ENCODE data around the gene ZEB2.
A peak's percentile ranks its signal among the peaks of the same experiment; 100 is the strongest.

ZEB2 gene

DNA sequence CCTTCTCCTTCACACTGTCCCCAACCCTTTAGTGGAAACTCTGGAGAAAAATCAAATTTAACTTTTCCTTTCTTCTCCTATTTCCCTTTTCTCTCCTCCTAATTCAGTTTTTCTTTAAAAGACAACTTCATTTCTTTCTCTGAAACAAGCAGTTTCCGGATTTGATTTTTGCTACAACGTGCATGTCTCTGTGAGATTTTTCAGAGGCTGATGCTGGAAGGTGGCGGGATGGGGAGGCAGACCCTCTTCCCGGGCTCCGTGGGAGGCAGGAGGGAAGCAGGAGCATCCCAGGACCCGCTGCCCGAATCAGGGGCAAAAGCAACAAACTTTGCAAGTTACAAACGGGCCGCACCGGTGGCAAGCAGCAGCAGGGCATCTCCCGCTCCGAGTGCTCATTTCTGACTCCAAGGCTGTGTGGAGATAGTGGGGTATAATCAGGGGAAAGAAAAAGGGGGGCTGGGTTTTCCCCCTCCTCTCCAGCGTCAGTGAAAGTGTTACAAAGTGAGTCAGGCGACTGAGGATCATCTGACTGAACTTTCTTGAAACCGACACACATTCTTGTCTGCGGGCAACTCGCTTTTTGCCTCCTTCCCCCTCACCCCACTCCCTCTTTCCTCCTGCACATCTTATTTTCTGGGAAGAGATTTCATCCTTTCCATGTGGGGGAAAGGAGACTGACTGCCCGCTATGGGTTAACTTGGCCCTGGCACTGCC, 6.4 kb downstream of the ZEB2 start:
- FAIRE-seq, result peak; percentile 67

DNA sequence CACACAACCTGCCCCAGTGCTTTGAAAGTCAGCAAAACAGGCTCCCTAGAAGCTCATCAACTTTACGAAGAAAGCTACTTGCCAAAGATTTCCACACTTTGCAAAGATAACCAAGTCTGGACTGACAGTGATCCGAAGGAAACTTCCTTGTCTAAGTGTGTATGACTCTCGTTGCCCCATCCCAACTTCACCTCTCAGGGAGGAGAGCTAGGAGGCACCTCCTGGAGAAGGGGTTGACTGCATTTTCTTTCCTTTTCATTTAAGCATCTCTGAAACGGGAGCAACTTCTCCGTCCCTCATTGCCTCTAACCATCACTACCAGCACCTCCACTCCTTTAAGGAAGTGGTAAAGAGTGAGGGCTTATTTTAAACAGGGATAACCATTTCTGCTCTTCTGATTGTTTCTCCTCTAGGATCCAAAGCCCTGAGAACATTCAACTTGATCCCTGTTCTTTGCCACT, 7.0 kb downstream of the ZEB2 start:
- no peak for FAIRE-seq
- DNase-seq (ENCODE audit: low spot score), result no peak

More for the DNA sequence above, 6.4 kb downstream of the ZEB2 start:
- peak; percentile 80 for DNase-seq (ENCODE audit: low spot score)

DNA sequence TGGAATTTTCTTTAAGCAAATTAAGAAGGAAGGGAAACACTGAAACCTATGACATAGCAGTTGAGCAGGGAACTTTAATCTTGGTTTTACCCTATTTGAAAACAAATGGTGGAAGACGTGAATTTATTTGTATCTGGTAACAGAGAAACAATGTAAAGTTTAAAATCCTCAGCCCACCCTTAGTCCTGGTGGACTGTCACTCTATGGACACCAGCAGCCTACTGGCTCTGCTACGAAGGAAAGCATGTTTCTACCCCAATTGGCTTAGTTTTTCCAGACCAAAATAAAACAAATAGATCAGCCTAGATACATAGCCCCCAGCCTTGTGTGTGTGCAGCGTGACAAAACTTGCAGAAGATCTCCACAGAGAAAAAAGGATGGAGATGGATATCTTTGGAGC, 7.4 kb downstream of the ZEB2 start:
- DNase-seq (ENCODE audit: low spot score) (no peak), FAIRE-seq (no peak)

- FAIRE-seq (no peak), DNase-seq (ENCODE audit: low spot score) (no peak)
Observed at GRCh38 chr2:144511937-144512336, 8.0 kb downstream of the ZEB2 start.

GRCh38 chr2:144511226-144511810, 8.6 kb downstream of the ZEB2 start:
- DNase-seq (ENCODE audit: low spot score), result no peak

GRCh38 chr2:144510294-144510991, 9.5 kb downstream of the ZEB2 start:
- peak; percentile 28 for FAIRE-seq
- peak; percentile 81 for DNase-seq (ENCODE audit: low spot score)

More at GRCh38 chr2:144511226-144511810, 8.6 kb downstream of the ZEB2 start:
- no peak for FAIRE-seq

- FAIRE-seq (no peak), DNase-seq (ENCODE audit: low spot score) (no peak)
Observed at GRCh38 chr2:144509879-144510221, 10.1 kb downstream of the ZEB2 start.

DNA sequence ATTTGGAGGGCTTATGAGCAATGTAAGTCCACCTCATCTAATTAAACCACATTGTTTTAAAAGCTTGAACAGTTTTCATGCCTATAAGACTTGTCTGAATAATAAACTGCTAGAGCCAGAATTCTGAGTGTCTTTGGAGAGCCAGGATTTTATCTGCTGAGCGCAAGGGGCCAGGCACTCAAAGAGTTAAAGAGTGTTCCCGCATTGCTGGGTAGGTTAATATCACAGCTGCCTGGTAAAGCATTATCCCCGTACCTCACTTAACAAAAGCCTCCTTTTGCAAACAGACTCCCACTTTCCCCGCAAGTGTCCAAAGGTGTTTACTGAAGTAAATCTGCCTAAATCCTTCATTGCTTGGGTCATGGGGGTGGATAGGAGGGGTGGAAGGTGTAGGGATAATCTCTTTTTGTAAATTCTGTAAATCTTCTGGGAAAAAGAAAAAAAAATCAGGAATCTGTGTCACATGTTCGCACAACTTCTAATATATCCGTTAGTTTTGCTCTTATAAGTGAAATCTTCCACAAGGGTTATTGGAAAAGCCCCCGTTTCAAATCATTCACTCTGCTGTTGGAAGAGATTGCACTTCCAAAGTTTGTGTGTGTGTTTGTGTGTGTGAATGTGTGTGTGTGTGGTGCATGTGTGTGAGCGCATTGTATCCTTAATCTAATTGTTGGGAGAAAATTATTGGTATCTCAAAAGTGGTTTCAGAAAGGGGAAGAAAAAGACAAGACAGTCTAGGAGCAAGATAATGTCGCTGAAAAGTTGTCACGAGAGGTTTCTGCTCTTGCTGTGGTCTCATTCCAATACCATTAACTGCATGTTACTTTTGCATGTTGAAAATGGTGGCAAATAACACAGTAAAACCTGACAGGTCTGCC, 10.7 kb downstream of the ZEB2 start:
- DNase-seq (ENCODE audit: low spot score), result no peak

GRCh38 chr2:144508172-144508851, 11.6 kb downstream of the ZEB2 start:
- DNase-seq (ENCODE audit: low spot score) (no peak), FAIRE-seq (no peak)

More for the DNA sequence above, 10.7 kb downstream of the ZEB2 start:
- FAIRE-seq, result peak; percentile 4

GRCh38 chr2:144507441-144508171, 12.3 kb downstream of the ZEB2 start:
- DNase-seq (ENCODE audit: low spot score) (no peak), FAIRE-seq (no peak)

- DNase-seq (ENCODE audit: low spot score) (no peak), FAIRE-seq (peak; percentile 73)
Observed at GRCh38 chr2:144505245-144505831, 14.6 kb downstream of the ZEB2 start.

DNA sequence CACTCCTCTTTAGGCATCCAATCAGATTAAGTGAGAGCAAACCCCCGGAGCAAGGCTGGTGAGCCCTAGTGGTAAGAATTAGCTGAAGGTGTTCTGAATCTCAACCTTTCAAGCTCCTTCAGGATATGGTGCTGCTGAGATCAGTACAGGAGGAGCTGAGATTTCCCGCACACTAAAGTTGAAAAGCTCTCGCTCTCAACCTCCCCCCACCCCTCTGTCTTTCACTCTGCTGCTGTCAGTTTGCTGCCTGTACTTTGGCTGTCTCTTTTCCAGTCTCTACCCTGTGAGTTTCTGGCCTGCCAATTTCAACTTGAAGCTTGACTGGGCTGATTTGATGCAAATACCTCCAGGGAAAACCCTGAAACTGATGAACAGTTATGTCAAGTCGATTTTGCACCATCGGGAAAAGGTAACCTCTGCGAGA, 15.7 kb downstream of the ZEB2 start:
- no peak for DNase-seq (ENCODE audit: low spot score)
- no peak for FAIRE-seq

DNA sequence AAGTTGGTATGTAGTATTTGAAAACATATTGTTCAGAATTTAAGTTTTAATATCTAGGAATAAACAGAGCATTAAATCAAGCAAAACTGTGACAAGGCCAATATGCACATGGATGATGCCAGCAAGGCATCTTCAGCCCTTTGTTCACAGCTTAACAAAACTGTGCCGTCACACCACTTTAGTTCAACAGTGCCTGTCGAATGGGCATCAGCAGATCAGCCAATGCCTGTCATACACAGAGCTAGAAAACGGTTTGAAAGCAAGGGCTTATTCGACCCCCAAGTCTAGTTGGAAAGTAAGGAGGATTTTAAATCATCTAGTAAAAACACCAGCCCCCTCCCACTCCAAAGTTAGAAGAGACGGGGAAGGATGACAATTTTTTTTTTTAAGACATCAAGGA, 16.7 kb downstream of the ZEB2 start:
- DNase-seq (ENCODE audit: low spot score) (no peak), FAIRE-seq (no peak)

- FAIRE-seq, result no peak
Observed at GRCh38 chr2:144502369-144502768, 17.6 kb downstream of the ZEB2 start.

DNA sequence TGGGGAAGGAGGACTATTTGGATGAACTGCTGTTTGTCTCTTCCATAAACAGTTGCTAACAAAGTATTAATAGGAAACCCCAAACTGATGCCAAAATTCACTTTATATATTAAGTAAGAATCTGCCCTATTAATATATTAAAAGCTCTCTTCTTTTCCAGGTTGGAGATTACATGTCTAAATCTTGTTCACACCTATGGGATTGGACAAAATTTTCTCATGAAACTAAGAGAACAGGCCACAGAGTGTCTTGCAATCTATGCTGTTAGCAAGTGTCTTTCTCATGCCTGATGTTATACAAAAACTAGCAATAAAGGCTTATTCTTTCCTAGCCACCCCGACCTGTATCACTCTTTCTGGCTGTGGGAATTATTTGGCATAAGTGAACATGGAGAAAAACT, 18.3 kb downstream of the ZEB2 start:
- no peak for DNase-seq (ENCODE audit: low spot score)
- no peak for FAIRE-seq

More at GRCh38 chr2:144502369-144502768, 17.6 kb downstream of the ZEB2 start:
- no peak for DNase-seq (ENCODE audit: low spot score)

DNA sequence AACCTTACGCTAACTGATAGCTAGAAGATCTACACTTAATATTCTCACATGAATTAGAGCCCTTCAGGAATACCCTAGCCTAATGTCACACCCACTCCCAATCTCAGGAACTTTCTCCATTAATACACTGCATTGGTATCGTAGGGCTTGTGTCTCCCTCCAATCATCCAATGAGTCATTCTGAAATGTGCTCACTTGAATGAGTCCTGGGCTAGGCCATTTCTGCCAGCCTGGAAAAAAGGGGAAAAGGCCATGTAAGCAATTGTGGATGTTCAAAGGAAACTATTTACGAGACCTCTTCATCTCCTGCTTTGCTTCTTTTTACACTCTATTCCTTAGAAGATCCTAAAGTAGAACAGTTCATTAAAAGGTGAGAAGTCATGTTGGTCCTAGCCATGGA, 18.8 kb downstream of the ZEB2 start:
- FAIRE-seq (peak; percentile 77), DNase-seq (ENCODE audit: low spot score) (no peak)

DNA sequence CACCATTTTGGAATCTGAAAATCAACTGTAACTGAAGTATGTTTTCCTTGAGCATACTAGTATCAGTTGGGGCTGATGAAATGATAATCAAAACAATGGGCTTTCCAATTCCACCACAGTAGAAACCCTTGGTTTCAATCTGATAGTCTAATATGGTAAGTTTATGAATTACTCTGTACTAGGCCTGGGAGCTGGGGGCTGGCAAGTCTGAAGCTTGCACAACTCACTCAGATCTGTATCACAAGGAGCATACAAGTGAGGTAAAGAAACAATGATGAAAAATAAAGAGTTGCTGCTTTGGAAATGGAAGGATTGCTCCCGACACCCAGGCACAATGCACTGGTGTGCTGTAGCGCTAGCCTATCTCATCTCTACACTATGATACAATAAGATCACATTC, 19.4 kb downstream of the ZEB2 start:
- DNase-seq (ENCODE audit: low spot score), result no peak
- FAIRE-seq, result no peak

DNA sequence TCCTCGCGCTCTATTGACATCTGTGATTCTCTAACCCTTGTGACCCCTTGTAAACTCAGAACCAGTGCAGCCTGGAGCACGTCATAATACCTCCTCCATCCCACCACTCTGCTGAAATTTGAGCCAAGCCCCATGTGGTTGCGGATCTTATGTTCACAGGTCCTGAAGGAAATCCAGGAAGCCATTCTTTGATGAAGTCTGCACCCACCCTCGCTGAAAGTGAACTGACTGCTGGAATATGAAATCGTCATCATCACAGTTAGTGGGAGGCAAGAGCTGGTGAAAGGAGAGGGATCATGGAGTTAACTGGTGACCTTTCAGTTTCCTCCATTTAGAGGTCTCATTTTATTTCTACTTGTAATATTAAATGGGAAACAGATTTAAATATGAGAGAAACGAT, 21.6 kb downstream of the ZEB2 start:
- FAIRE-seq (no peak), DNase-seq (ENCODE audit: low spot score) (no peak)

GRCh38 chr2:144496977-144497598, 22.8 kb downstream of the ZEB2 start:
- FAIRE-seq (no peak), DNase-seq (ENCODE audit: low spot score) (no peak)

All from RCC 7860 (cell line).